ENCODE measurements around the gene ACD. TPM values are rescaled to one million over a fixed set of nuclear protein-coding genes. Genes with fewer than 3 reads are reported as not detected.

The ACD gene
- total RNA-seq, 1 experiment from 2014 or later, result 33.6 TPM

DNA sequence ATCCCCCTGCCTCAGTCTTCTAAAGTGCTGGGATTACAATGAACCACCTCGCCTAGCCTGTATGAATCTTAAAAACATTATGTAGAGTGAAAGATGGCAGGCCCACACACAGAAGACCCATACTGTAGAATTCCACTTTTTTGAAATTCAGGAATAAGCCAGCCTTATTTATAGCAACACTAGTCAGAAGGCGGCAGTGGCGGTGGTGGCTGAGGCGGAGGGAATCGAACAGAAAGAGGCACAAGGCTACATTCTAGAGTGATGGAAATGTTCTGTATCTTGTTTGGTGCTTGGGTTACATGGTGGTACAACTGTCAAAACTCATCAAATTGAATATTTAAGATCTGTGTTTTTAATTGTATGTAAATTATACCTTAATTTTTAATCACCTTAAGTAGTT lies 47.7 kb upstream of the ACD start:
- peaks cover 25% of the 10 kb centered on the region for H3K4me1 Mint-ChIP-seq (ENCODE audit: insufficient read depth, unreplicated experiment)
- intact Hi-C loops (cut with micrococcal nuclease), result no loop called here
- CTCF ChIA-PET, result interaction anchor here (1.1 kb wide), 1 partner anchor 40 kb away, joined by 3 read pairs; no protein-coding TSS in a partner anchor
- no TSS peak for BruUV-seq (replicated peaks)
- H3K27ac Mint-ChIP-seq (ENCODE audit: low read depth, unreplicated experiment), result no peak overlapping the region
- H3K36me3 Mint-ChIP-seq (ENCODE audit: insufficient read depth, unreplicated experiment), result no peaks in the 10 kb centered on the region
- H3K4me3 Mint-ChIP-seq (ENCODE audit: unreplicated experiment), result no peak overlapping the region
- no peaks in the 10 kb centered on the region for H3K27me3 Mint-ChIP-seq (ENCODE audit: insufficient read depth, unreplicated experiment)
- no peaks in the 10 kb centered on the region for H3K9me3 Mint-ChIP-seq (ENCODE audit: unreplicated experiment)
- no peak for DNase-seq (ENCODE audit: unreplicated experiment)
- TF ChIP-seq, protein P1, sequence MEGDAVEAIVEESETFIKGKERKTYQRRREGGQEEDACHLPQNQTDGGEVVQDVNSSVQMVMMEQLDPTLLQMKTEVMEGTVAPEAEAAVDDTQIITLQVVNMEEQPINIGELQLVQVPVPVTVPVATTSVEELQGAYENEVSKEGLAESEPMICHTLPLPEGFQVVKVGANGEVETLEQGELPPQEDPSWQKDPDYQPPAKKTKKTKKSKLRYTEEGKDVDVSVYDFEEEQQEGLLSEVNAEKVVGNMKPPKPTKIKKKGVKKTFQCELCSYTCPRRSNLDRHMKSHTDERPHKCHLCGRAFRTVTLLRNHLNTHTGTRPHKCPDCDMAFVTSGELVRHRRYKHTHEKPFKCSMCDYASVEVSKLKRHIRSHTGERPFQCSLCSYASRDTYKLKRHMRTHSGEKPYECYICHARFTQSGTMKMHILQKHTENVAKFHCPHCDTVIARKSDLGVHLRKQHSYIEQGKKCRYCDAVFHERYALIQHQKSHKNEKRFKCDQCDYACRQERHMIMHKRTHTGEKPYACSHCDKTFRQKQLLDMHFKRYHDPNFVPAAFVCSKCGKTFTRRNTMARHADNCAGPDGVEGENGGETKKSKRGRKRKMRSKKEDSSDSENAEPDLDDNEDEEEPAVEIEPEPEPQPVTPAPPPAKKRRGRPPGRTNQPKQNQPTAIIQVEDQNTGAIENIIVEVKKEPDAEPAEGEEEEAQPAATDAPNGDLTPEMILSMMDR (IDR thresholded peaks at IDR 0.05; ENCODE audit: unreplicated experiment), result no peak
- POLR2A ChIA-PET, result interaction anchor here (0.6 kb wide), 1 partner anchor 56 kb away, joined by 3 read pairs; no protein-coding TSS in a partner anchor

DNA sequence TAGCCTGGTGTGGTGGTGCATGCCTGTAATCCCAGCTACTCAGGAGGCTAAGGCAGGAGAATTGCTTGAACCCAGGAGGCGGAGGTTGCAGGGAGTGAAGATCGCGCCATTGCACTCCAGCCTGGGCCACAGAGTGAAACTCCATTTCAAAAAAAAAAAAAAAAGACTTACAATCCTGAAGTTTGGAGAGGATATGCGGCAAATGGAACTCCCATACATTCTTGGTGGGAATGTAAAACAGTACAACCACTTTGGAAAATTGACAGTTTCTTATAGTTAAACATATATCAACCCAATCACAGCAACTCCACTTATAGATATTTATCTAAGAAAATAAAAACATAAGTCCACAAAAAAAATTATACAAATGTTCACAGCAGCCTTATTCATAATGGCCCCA lies 47.1 kb upstream of the ACD start:
- H3K27me3 Mint-ChIP-seq (ENCODE audit: insufficient read depth, unreplicated experiment), result no peaks in the 10 kb centered on the region
- intact Hi-C loops (cut with micrococcal nuclease), result no loop called here
- H3K36me3 Mint-ChIP-seq (ENCODE audit: insufficient read depth, unreplicated experiment), result no peaks in the 10 kb centered on the region
- no peak overlapping the region for H3K27ac Mint-ChIP-seq (ENCODE audit: low read depth, unreplicated experiment)
- peaks cover 25% of the 10 kb centered on the region for H3K4me1 Mint-ChIP-seq (ENCODE audit: insufficient read depth, unreplicated experiment)
- ChIA-PET POLR2A (interaction anchor here (1.3 kb wide), 1 partner anchor 12 kb away, joined by 6 read pairs; the partner anchor contains the start of gene GFOD2), CTCF (interaction anchor here (0.7 kb wide), 1 partner anchor 92 kb away, joined by 5 read pairs; no protein-coding TSS in a partner anchor)
- no peak for DNase-seq (ENCODE audit: unreplicated experiment)
- H3K4me3 Mint-ChIP-seq (ENCODE audit: unreplicated experiment), result no peak overlapping the region
- no peaks in the 10 kb centered on the region for H3K9me3 Mint-ChIP-seq (ENCODE audit: unreplicated experiment)
- no TSS peak for BruUV-seq (replicated peaks)
- TF ChIP-seq, protein P1 (IDR thresholded peaks at IDR 0.05; ENCODE audit: unreplicated experiment), result no peak

DNA sequence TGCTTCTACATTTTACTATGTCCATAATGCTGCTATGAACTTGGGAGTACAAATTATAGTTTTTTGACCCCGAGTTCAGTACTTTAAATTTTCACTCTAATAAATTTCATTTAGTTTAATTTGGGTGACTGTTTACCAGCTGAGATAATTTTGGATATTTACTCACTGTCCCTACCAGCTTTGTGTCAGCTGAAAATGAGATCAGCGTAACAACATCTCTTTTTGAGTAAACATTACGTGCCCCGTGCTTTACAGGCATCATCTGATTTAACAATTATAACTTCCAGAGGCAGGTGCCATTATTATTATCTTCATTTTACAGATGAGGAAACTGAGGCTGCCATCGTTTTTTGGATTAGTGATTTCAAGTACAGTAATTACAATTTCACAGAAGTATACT lies 44.0 kb upstream of the ACD start:
- POLR2A ChIA-PET, result interaction anchor here (1.1 to 1.3 kb wide), 2 partner anchors 13 to 44 kb away, joined by 3 read pairs; partner anchors contain the start of gene ACD
- intact Hi-C loops (cut with micrococcal nuclease), result no loop called here
- no TSS peak for BruUV-seq (replicated peaks)
- Mint-ChIP-seq H3K4me3 (ENCODE audit: unreplicated experiment) (no peak overlapping the region), H3K36me3 (ENCODE audit: insufficient read depth, unreplicated experiment) (peaks cover 6% of the 10 kb centered on the region), H3K9me3 (ENCODE audit: unreplicated experiment) (no peaks in the 10 kb centered on the region), H3K4me1 (ENCODE audit: insufficient read depth, unreplicated experiment) (peaks cover 12% of the 10 kb centered on the region), H3K27me3 (ENCODE audit: insufficient read depth, unreplicated experiment) (no peaks in the 10 kb centered on the region), H3K27ac (ENCODE audit: low read depth, unreplicated experiment) (no peak overlapping the region)
- CTCF ChIA-PET, result no interaction called here
- TF ChIP-seq, protein P1 (IDR thresholded peaks at IDR 0.05; ENCODE audit: unreplicated experiment), result no peak
- no peak for DNase-seq (ENCODE audit: unreplicated experiment)

DNA sequence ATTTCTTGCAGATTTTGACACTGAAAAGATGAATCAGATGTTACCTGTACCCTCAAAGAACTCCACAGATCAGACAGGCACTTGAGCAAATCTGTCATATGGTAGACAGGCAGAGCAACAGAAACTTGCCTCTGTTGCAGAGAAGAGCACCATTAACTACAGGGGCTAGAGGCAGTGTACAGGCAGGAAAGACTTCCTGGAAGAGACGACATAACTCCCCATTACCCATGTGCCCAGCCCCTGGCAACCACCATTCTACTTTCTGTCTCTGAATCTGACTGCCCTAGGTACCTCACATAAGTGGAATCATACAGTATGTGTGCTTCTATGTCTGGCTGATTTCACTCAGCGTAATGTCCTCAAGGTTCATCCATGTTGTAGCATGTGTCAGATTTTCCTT lies 43.6 kb upstream of the ACD start:
- Mint-ChIP-seq H3K36me3 (ENCODE audit: insufficient read depth, unreplicated experiment) (peaks cover 6% of the 10 kb centered on the region), H3K9me3 (ENCODE audit: unreplicated experiment) (no peaks in the 10 kb centered on the region), H3K27ac (ENCODE audit: low read depth, unreplicated experiment) (no peak overlapping the region), H3K27me3 (ENCODE audit: insufficient read depth, unreplicated experiment) (no peaks in the 10 kb centered on the region), H3K4me1 (ENCODE audit: insufficient read depth, unreplicated experiment) (peaks cover 9% of the 10 kb centered on the region), H3K4me3 (ENCODE audit: unreplicated experiment) (no peak overlapping the region)
- TF ChIP-seq, protein P1 (IDR thresholded peaks at IDR 0.05; ENCODE audit: unreplicated experiment), result no peak
- ChIA-PET POLR2A (no interaction called here), CTCF (no interaction called here)
- no peak for DNase-seq (ENCODE audit: unreplicated experiment)
- BruUV-seq (replicated peaks), result no TSS peak
- intact Hi-C loops (cut with micrococcal nuclease), result no loop called here
